Measurements from ENCODE around the gene FOXI3. TPM values are rescaled to one million over a fixed set of nuclear protein-coding genes. Genes with fewer than 3 reads are reported as not detected.
"Not testable (repeated sequence)": the region's sequence is repeated elsewhere in the genome, so short reads cannot be mapped to it uniquely, and the experiment has no call there.

The FOXI3 gene
- total RNA-seq, 2 experiments from 2014 or later, result not detected

- H3K9me3 Mint-ChIP-seq; H3K27me3 Mint-ChIP-seq; H3K27ac Mint-ChIP-seq; H3K4me1 Mint-ChIP-seq (ENCODE audit: low read depth); POLR2A ChIA-PET; H3K36me3 Mint-ChIP-seq; intact Hi-C loops (cut with micrococcal nuclease); CTCF ChIA-PET; DNase-seq; H3K4me3 Mint-ChIP-seq: not testable (repeated sequence)
Observed at GRCh38 chr2:88419051-88419450, 33.4 kb downstream of the FOXI3 start.

DNA sequence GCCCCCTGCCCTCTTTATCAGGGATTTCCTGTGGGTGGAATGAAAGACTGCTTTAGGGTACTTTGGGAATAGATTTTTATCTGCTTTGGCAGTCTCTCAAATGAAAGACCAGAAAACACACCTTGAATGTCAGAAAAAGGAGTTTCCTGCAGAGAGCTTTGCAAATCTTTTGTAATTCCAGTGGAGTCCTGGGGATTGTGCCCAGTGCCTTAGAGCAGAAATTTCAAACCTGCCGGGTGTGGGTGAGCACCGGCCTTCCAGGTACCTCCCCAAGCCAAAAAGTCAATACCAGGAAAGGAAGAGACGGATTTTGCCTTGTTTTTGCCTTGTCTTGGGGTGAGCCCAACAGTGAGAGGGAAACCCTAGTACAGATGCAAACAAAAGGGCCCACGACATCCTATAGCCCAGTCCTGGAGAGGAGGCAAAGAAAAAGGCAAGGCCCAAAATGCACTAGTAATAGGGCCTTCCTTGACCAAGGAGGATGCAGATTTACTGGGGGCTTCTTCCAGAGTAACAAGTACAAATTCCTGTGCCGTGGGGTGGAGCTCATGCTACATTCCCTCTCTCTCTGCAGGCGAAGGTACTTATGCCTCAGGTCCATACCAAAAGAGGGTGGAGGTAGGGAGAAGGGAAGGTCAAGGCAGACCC, 36.4 kb downstream of the FOXI3 start:
- POLR2A ChIA-PET, result no interaction called here
- no peak overlapping the region for H3K27ac Mint-ChIP-seq
- H3K36me3 Mint-ChIP-seq, result no peaks in the 10 kb centered on the region
- no peak overlapping the region for H3K4me3 Mint-ChIP-seq
- H3K4me1 Mint-ChIP-seq (ENCODE audit: low read depth), result no peaks in the 10 kb centered on the region
- DNase-seq, result no peak
- intact Hi-C loops (cut with micrococcal nuclease), result no loop called here
- H3K9me3 Mint-ChIP-seq, result no peaks in the 10 kb centered on the region
- peaks cover 6% of the 10 kb centered on the region for H3K27me3 Mint-ChIP-seq
- CTCF ChIA-PET, result no interaction called here

DNA sequence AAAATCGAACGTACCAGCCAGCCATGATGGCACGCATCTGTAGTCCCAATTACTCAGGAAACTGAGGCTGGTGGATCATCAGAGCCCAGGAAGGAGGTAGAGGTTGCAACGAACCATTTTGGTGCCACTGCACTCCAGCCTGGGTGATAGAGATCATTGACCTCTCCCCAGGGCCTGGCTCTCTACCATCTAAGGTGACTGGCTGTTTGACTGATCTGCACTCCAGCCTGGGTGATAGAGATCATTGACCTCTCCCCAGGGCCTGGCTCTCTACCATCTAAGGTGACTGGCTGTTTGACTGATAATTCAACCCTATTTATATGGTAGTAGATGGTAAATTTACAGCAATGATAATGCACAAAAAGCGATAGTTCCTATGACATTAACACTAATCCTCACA, 43.6 kb downstream of the FOXI3 start:
- DNase-seq; intact Hi-C loops (cut with micrococcal nuclease); CTCF ChIA-PET; POLR2A ChIA-PET; H3K27me3 Mint-ChIP-seq; H3K27ac Mint-ChIP-seq; H3K4me3 Mint-ChIP-seq; H3K9me3 Mint-ChIP-seq; H3K4me1 Mint-ChIP-seq (ENCODE audit: low read depth); H3K36me3 Mint-ChIP-seq: not testable (repeated sequence)

DNA sequence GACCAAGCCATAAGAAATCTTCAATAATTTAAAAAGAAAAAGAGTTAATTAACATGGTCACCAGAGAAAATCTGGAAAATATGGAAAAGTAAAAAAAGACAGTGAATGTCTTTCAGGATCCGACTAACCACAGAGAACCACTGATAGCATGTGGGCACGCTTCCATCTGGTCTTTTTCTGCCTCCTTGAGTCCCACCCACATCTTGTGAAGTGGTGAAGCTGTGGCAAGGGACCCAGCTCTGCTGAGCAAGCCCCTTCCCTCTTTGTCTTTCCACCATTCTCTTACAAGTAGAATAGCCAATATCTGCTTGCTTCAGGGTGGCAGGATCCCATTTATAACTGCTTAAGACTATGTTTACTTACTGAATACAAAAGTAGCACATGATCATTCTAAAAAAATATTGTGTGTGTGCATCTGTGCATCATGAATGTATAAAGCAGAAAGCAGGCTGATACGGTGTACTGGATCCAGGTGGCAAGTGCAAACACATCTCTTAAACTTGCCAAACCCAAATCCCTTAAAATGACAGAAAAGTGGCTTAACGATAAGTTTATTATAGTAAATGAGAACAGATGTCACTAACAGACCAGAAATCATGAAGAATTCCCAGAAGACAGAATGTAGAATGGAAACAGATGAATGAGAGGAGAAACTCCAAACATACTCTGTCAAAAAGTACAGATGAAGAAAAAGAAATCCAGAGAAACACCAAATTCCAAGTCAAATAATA, 52.3 kb downstream of the FOXI3 start:
- POLR2A ChIA-PET, result no interaction called here

GRCh38 chr2:88398180-88398579, 54.3 kb downstream of the FOXI3 start:
- H3K9me3 Mint-ChIP-seq, result no peaks in the 10 kb centered on the region
- CTCF ChIA-PET, result no interaction called here
- peaks cover 24% of the 10 kb centered on the region for H3K27me3 Mint-ChIP-seq
- H3K4me1 Mint-ChIP-seq (ENCODE audit: low read depth), result no peaks in the 10 kb centered on the region
- no peak overlapping the region for H3K27ac Mint-ChIP-seq
- no peak overlapping the region for H3K4me3 Mint-ChIP-seq
- no peak for DNase-seq
- POLR2A ChIA-PET, result no interaction called here
- no peaks in the 10 kb centered on the region for H3K36me3 Mint-ChIP-seq
- intact Hi-C loops (cut with micrococcal nuclease), result no loop called here

More for the DNA sequence above, 52.3 kb downstream of the FOXI3 start:
- no peak overlapping the region for H3K4me3 Mint-ChIP-seq
- no peak overlapping the region for H3K27ac Mint-ChIP-seq
- H3K9me3 Mint-ChIP-seq, result no peaks in the 10 kb centered on the region
- CTCF ChIA-PET, result no interaction called here
- H3K27me3 Mint-ChIP-seq, result peaks cover 20% of the 10 kb centered on the region
- no peak for DNase-seq
- intact Hi-C loops (cut with micrococcal nuclease), result no loop called here
- no peaks in the 10 kb centered on the region for H3K36me3 Mint-ChIP-seq
- H3K4me1 Mint-ChIP-seq (ENCODE audit: low read depth), result no peaks in the 10 kb centered on the region

Other genes starting within 250 kb of the FOXI3 start
- gene EIF2AK3, start 174.8 kb upstream of the FOXI3 start, total RNA-seq, result 10 to 100 TPM; 14.2 to 15.5 TPM
- 10 to 100 TPM; 50.7 to 52.7 TPM for gene RPIA, start 239.0 kb upstream of the FOXI3 start, total RNA-seq